Hepatocyte (in vitro differentiated cells): ENCODE data around the gene SLC9A3. TPM values are rescaled to one million over a fixed set of nuclear protein-coding genes. Genes with fewer than 3 reads are reported as not detected.

Source experiments
- DNase-seq: peaks from one replicate; pipeline ENCODE4 v3.0.0-alpha.2; 2016; ENCODE audit warnings: low spot score
- H2AFZ ChIP-seq: fragments of 200-600 bp; sonication (generic); 2 replicates; pipeline ENCODE4 v1.6.0; 2016; ENCODE audit warnings: antibody characterized with exemption, mild to moderate bottlenecking
- H3K27ac ChIP-seq: fragments of 200-600 bp; sonication (generic); 2 replicates; pipeline ENCODE4 v1.5.1; 2016; ENCODE audit warnings: mild to moderate bottlenecking
- H3K27me3 ChIP-seq: fragments of 200-600 bp; sonication (generic); 2 replicates; pipeline ENCODE4 v1.6.1; 2016
- H3K36me3 ChIP-seq: fragments of 200-600 bp; sonication (generic); replicated peaks from 2 replicates; pipeline ENCODE4 v1.5.1; 2016; ENCODE audit warnings: low read depth; ENCODE audit not compliant: insufficient read depth
- H3K4me1 ChIP-seq: fragments of 200-600 bp; sonication (generic); 2 replicates; pipeline ENCODE4 v1.5.1; 2016; ENCODE audit warnings: mild to moderate bottlenecking, moderate library complexity; ENCODE audit not compliant: insufficient read depth
- H3K4me2 ChIP-seq: fragments of 200-600 bp; sonication (generic); 2 replicates; pipeline ENCODE4 v1.6.0; 2016
- H3K4me3 ChIP-seq: fragments of 200-600 bp; sonication (generic); 2 replicates; pipeline ENCODE4 v1.5.1; 2016; ENCODE audit warnings: mild to moderate bottlenecking
- H3K79me2 ChIP-seq: fragments of 200-600 bp; sonication (generic); 2 replicates; pipeline ENCODE4 v1.6.0; 2017; ENCODE audit warnings: mild to moderate bottlenecking
- H3K9me2 ChIP-seq: fragments of 200-600 bp; sonication (generic); replicated peaks from 2 replicates; pipeline ENCODE4 v1.6.0; 2017; ENCODE audit warnings: mild to moderate bottlenecking; ENCODE audit not compliant: insufficient read depth
- H3K9me3 ChIP-seq: fragments of 200-600 bp; sonication (generic); 2 replicates; pipeline ENCODE4 v1.5.1; 2016; ENCODE audit warnings: low read depth, mild to moderate bottlenecking
- H4K20me1 ChIP-seq: fragments of 200-600 bp; sonication (generic); 2 replicates; pipeline ENCODE4 v1.6.0; 2016; ENCODE audit warnings: mild to moderate bottlenecking; ENCODE audit not compliant: insufficient read depth, poor library complexity, severe bottlenecking
- EZH2 ChIP-seq: fragments of 200-600 bp; sonication (generic); IDR thresholded peaks from 2 replicates; pipeline ENCODE4 v1.6.1; 2016; ENCODE audit warnings: antibody characterized with exemption, mild to moderate bottlenecking, borderline replicate concordance
- EZH2phosphoT487 ChIP-seq: fragments of 200-600 bp; sonication (generic); IDR thresholded peaks from one replicate; pipeline ENCODE4 v1.6.1; 2018; ENCODE audit warnings: antibody characterized with exemption, mild to moderate bottlenecking, low read depth, moderate library complexity; ENCODE audit not compliant: unreplicated experiment, severe bottlenecking
- WGBS: methylation state at CpG from one replicate; pipeline ENCODE4 v1.1.6; 2016; ENCODE audit warnings: low lambda C conversion rate; ENCODE audit errors: missing lambda C conversion rate; 5-methylcytosine and 5-hydroxymethylcytosine counted together
- polyA plus RNA-seq: library from polyadenylated mRNA; unstranded; fragments of >200 nt; fragmentation: Nextera tagmentation; extraction: Ambion mirVana; gene quantifications from 2 replicates; pipeline ENCODE4 v1.2.1, GENCODE V29; 2016
- total RNA-seq: library from RNA; depleted of rRNA; stranded (reverse); fragments of >200 nt; gene quantifications from 2 replicates; pipeline ENCODE4 v1.2.3, GENCODE V29; 2014
- TF ChIP-seq, protein P1 (sequence below): fragments of 200-600 bp; sonication (generic); IDR thresholded peaks from 2 replicates; pipeline ENCODE4 v1.5.1; 2016; ENCODE audit warnings: antibody characterized with exemption, mild to moderate bottlenecking; ENCODE audit not compliant: poor library complexity

The SLC9A3 gene
- total and polyA plus RNA-seq, 2 experiments from 2014 or later = 4.8 to 7.4 TPM

- 81% methylated on average over 14 of the region's 14 CpGs for WGBS
- Histone ChIP-seq H3K4me2 (no peak overlapping the region), H3K4me3 (no peak overlapping the region), H3K9me3 (no peaks in the 10 kb centered on the region), H3K9me2 (no peaks in the 10 kb centered on the region), H3K27me3 (no peaks in the 10 kb centered on the region), H4K20me1 (no peaks in the 10 kb centered on the region), H3K36me3 (no peaks in the 10 kb centered on the region), H3K79me2 (no peaks in the 10 kb centered on the region), H2AFZ (no peak overlapping the region), H3K27ac (peak overlapping the region; percentile 34), H3K4me1 (peaks cover 8% of the 10 kb centered on the region)
- TF ChIP-seq EZH2phosphoT487 (no peak), EZH2 (no peak)
- TF ChIP-seq, protein P1, sequence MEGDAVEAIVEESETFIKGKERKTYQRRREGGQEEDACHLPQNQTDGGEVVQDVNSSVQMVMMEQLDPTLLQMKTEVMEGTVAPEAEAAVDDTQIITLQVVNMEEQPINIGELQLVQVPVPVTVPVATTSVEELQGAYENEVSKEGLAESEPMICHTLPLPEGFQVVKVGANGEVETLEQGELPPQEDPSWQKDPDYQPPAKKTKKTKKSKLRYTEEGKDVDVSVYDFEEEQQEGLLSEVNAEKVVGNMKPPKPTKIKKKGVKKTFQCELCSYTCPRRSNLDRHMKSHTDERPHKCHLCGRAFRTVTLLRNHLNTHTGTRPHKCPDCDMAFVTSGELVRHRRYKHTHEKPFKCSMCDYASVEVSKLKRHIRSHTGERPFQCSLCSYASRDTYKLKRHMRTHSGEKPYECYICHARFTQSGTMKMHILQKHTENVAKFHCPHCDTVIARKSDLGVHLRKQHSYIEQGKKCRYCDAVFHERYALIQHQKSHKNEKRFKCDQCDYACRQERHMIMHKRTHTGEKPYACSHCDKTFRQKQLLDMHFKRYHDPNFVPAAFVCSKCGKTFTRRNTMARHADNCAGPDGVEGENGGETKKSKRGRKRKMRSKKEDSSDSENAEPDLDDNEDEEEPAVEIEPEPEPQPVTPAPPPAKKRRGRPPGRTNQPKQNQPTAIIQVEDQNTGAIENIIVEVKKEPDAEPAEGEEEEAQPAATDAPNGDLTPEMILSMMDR = no peak
- DNase-seq = no peak
These were observed 22.2 kb upstream of the SLC9A3 start for GRCh38 chr5:546376-546908.

- H3K9me2 ChIP-seq = no peaks in the 10 kb centered on the region
- H3K4me2 ChIP-seq = no peak overlapping the region
- DNase-seq = no peak
- no peaks in the 10 kb centered on the region for H3K9me3 ChIP-seq
- no peaks in the 10 kb centered on the region for H3K27me3 ChIP-seq
- no peaks in the 10 kb centered on the region for H4K20me1 ChIP-seq
- TF ChIP-seq EZH2 (no peak), EZH2phosphoT487 (no peak)
- TF ChIP-seq, protein P1 = no peak
- peaks cover 8% of the 10 kb centered on the region for H3K4me1 ChIP-seq
- no peaks in the 10 kb centered on the region for H3K79me2 ChIP-seq
- no peaks in the 10 kb centered on the region for H3K36me3 ChIP-seq
- no peak overlapping the region for H2AFZ ChIP-seq
- no peak overlapping the region for H3K27ac ChIP-seq
- H3K4me3 ChIP-seq = no peak overlapping the region
- 94% methylated on average over 12 of the region's 12 CpGs for WGBS
These were observed 21.6 kb upstream of the SLC9A3 start for GRCh38 chr5:545641-546375.

DNA sequence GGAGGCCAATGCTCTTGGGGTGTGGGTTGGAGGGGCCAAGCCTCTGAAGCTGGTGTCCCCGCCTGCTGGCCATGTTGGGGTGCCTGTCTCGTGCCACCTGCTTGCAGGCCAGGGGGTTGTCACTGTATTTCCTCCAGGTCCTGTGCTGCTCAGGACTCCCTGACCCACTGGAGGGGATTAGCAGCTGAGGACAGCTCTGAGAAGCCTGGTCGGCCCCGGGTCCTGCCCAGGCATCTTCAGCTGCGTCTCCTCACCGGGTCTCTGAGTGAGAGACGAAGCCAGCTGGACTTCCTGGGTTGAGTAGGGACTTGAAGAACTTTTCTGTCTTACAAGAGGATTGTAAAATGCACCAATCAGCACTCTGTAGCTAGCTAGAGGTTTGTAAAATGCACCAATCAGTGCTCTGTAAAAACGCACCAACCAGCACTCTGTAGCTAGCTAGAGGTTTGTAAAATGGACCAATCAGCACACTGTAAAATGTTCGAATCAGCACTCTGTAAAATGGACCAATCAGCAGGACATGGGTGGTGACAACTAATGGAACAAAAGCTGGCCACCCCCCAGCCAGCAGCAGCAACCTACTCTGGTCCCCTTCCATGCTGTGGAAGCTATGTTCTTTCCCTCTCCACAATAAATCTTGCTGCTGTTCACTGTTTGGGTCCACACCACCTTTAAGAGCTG, 20.6 kb upstream of the SLC9A3 start:
- DNase-seq = no peak
- WGBS = 92% methylated on average over 9 of the region's 9 CpGs
- no peaks in the 10 kb centered on the region for H3K36me3 ChIP-seq

More for the DNA sequence above, 20.6 kb upstream of the SLC9A3 start:
- H3K27me3 ChIP-seq = no peaks in the 10 kb centered on the region
- H3K4me3 ChIP-seq = no peak overlapping the region
- peaks cover 8% of the 10 kb centered on the region for H3K4me1 ChIP-seq
- no peaks in the 10 kb centered on the region for H3K79me2 ChIP-seq
- no peak overlapping the region for H3K27ac ChIP-seq
- H4K20me1 ChIP-seq = no peaks in the 10 kb centered on the region
- H3K9me2 ChIP-seq = no peaks in the 10 kb centered on the region
- TF ChIP-seq EZH2phosphoT487 (no peak), EZH2 (no peak)
- TF ChIP-seq, protein P1 = no peak
- no peaks in the 10 kb centered on the region for H3K9me3 ChIP-seq
- H3K4me2 ChIP-seq = no peak overlapping the region
- H2AFZ ChIP-seq = no peak overlapping the region
